Adrenal gland (tissue), 5 donors: Measurements from ENCODE around the gene DNAH8.

ENCODE experiments used
- CTCF ChIP-seq, 6 experiments: fragments of 450-650 bp in 4 of 6; fragments of 200-600 bp in 2 of 6; sonication (generic) in 1 of 6; IDR thresholded peaks; 1 replicate in 5 of 6; 2 replicates in 1 of 6; pipeline versions ENCODE4 v1.5.1 to v1.8.0; 2016 to 2021; ENCODE audit warnings: antibody characterized with exemption in 6 of 6, mild to moderate bottlenecking in 2 of 6, moderate library complexity in 1 of 6
- POLR2A ChIP-seq, 2 donors: fragments of 450-650 bp; IDR thresholded peaks; one replicate each; pipeline ENCODE4 v1.6.1; 2017; ENCODE audit warnings: antibody characterized with exemption in 2 of 2, mild to moderate bottlenecking in 2 of 2, moderate library complexity in 1 of 2
- donor health status: DM: no; HTN: no; CAD: no.

GRCh38 chr6:39059496-39060310 is 344.6 kb downstream of the DNAH8 start:
- TF ChIP-seq CTCF (IDR thresholded peaks at IDR 0.05) (no peak), POLR2A (IDR thresholded peaks at IDR 0.05) (no peak)
